Endothelial cell of umbilical vein (primary cell): ENCODE data around the gene HOXA13.

Source experiments
- CTCF ChIP-seq, 2 donors: IDR thresholded peaks; 1 replicate in 1 of 2; 2 replicates in 1 of 2; pipeline ENCODE4 v1.5.1; 2011; ENCODE audit warnings: low read length in 2 of 2, mild to moderate bottlenecking in 2 of 2, moderate library complexity in 2 of 2, control low read depth in 1 of 2, inconsistent platforms in 1 of 2, low read depth in 1 of 2; ENCODE audit not compliant: insufficient read depth in 1 of 2; ENCODE audit errors: extremely low read depth in 1 of 2
- JUN ChIP-seq: IDR thresholded peaks from 2 replicates; pipeline ENCODE4 v1.6.1; 2011; ENCODE audit warnings: borderline replicate concordance, low read depth; ENCODE audit not compliant: insufficient read length, insufficient read depth
- POLR2A ChIP-seq: IDR thresholded peaks from 2 replicates; pipeline ENCODE4 v1.6.1; 2012; ENCODE audit warnings: low read depth, mild to moderate bottlenecking, control low read depth, low read length
- POLR2AphosphoS5 ChIP-seq: IDR thresholded peaks from 2 replicates; pipeline ENCODE4 v1.6.1; 2012; ENCODE audit warnings: low read depth, mild to moderate bottlenecking, control low read depth, low read length, moderate library complexity; ENCODE audit not compliant: insufficient read depth

DNA sequence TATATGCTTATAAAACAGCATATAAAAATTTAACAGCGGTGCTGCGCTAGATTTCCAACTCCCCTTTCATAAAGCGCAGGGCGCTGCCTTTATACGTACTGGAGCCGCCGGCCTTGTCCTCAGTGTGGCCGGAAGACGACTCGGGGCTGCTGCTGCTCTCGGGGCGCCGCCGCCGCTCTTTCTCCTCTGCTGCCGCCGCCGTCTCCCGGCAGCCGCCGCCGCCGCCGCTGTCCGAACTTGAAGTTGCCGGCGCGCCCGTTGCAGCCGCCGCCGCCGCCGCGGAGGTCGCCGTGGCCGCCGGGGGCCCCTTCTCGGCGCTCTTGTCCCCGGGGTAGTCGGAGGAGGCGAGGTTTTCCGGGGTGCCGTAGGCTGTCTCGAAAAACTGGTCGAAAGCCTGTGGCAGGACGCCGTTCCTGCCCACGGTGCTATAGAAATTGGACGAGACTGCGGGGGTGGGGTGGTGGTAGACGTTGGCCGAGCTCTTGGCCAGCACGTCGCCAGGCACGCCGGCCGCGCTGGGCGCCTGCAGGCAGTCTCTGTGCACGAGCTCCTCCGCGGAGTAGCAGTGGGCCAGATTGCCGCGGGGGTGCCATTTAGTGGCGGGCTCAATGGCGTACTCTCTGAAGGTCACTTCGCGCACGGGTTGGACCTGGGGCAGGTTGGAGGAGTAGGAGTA lies 15.4 kb downstream of the HOXA13 start:
- TF ChIP-seq POLR2AphosphoS5 (no peak), CTCF (IDR thresholded peaks at IDR 0.05; ENCODE audit: extremely low read depth in 1 of 2, insufficient read depth in 1 of 2, low read depth in 1 of 2, low read length in 2 of 2) (no peak), JUN (no peak), POLR2A (no peak)
